ENCODE data around the gene SETD3.

Gene SETD3

DNA sequence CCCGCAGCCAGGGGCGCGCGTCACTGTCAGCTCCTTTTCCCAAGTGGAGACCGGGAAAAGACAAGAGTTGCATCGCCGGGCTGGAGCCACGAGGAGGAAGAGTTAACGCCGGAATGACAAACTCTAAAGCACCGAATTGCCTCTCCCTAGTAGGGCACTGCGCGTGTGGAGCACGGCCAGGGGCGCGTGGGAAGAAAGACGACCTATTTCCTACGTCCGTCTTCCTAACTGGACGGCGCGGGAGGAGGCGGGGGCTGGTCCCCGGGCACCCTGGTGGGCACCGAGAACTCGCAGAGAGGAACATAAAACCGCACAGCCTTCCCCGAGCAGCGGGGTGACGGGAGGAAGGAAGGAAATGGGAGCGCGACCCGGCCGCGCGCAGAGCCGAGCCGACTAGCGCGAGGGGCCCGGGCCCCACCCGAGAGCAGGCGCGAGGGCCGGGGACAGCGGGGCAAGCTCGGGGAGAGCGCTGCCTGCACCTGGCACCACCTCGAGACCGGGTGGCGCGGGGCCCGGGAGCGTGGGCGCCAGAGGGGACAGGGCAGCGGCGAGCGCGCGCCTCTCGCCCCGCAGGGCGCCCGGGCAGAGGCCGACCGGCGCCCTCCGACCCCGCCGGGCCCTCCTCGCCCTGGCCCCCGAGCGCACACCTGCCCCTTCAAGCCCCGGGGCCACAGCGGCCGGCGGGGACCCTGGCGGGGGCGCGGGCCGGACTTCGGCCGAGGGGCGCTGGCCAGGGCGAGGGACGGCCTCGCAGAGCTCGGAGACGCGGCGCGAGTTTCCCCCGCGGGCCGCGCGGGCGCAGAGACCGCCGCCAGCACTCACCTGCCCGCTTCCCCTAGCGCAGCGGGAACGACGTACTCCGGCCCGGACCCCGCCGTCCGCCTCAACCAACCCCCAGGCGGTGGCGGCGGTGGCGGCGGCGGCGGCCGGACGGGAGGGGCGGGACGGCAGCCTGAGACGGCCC, at the start of gene SETD3:
Gene SETD3, minus strand, starts transcription at position 954 of the 964 bp plus-strand sequence. CDS start 15,054 bp downstream, outside the sequence.
- no peak for DNase-seq

- no peak for DNase-seq
These were observed 49.2 kb upstream of the SETD3 start for GRCh38 chr14:99529899-99530298.

- no peak for DNase-seq
These were observed 46.9 kb upstream of the SETD3 start for GRCh38 chr14:99527427-99528076.

DNA sequence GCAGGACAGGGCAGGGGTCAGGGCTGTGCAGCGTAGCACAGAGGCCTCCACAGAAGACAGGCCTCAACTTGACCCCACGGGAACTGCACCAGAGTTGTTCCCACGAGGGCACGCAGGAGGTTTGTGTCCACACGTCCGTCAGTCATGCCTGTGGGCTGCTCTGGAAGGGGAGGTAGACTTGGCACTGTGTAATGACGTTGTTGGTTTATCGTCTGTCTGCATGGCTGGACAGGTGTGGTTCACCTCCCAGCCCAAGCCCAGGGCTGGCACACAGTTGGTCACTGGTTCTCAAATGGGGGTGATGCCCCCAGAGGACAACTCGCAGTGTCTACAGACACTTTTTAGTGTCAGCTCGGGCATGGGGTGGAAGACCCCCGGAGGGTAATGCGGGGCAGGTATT, 46.4 kb upstream of the SETD3 start:
- no peak for DNase-seq

DNA sequence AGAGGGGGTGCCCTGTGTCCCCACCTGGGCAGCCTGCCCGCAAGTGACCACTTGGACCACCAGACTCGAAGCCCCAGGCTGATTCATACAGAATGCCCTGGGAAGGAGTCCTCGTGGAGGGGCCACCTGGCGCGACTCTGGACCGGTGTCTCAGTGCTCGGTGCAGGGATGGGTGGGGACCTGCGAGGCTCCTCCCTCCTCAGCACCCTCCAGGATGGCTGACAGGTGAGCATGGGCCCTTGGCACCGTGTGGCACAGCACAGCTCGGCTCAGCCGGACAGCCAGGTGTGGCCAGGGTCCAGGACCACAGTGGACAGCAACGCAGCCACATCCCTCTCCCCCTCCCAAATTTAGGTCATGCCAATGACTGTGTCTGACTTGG, 45.0 kb upstream of the SETD3 start:
- DNase-seq = no peak

GRCh38 chr14:99524804-99525698, 44.4 kb upstream of the SETD3 start:
- DNase-seq = no peak

DNA sequence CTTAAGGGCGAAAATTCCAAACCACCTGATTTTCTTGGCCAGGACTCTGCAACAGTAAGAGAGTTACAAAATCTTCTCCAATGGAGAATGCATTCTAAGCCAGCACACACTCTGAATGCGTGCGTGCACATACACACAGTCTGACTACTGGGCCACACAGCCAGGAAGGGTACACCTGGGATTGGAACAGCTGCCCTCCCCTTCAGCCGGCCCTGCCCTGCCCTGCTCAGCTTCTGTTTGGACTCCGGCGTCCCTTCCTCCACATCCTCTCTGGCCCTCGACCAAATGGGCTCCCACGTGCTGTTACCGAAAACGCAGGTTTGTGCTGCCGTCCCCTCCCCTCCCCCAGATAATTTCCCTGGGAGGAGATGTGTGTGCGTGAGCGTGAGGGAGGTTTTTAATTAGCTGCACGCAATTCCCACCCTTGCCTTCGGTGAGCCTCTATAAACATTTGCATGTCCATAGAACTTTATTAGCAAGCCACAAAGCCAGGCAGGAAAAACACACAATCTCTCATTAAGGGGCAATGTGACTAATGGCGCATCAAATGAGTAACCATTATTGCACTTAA, 43.5 kb upstream of the SETD3 start:
- DNase-seq = no peak

DNA sequence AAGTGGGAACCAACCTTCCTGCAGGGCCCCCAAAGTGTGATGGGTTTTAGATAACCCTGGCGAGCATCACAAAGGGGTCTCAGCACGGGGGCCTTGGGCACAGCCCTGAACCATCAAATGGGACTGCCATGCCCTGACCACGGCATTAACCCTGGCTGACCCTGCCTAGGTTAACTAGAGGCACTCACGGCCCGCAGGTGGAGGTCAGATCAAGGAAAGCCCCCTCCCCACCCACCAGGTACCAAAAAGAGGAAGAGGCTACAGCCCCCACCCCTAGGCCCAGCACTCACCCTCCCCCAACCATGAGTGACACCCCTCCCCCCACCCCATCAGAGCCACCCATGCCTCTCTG, 43.0 kb upstream of the SETD3 start:
- DNase-seq = no peak

DNA sequence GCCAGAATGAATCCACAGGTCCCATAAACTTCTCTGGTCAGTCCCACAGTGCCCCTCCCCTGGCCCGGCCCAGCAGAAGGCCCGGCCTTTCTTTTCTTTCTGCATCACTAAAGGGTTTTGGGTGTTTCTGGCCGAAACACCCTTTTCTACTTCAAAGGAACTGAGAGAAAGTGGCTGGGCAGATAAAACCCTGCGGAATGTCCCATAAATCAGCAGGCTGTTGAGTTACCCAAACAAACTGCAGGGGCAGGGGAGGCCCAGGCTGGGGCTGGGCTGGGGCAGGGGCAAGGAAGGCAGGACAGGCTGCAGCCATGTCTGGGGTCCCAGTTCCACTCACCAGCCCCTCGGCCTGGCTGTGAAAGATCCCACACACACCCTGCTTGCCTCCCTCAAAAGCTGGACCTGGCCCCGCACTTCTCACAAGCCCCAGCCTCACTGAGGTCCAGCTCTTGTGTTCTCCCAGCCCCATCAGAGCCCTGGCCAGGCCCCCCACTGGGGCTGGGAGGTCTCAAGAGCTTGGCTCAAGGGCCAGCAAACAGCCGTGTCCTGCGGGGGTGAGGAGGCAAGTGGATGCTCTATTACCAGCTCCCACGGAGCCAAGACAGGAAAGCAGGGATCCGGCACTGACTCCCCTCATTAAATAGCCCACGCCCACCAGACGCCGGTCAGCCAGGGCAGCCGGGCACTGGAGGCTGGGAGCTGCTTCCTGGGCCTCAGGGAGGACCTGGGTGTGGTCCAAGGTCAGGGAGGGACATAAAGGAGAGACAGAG, 42.5 kb upstream of the SETD3 start:
- DNase-seq = no peak

GRCh38 chr14:99522457-99522891, 41.8 kb upstream of the SETD3 start:
- no peak for DNase-seq

DNA sequence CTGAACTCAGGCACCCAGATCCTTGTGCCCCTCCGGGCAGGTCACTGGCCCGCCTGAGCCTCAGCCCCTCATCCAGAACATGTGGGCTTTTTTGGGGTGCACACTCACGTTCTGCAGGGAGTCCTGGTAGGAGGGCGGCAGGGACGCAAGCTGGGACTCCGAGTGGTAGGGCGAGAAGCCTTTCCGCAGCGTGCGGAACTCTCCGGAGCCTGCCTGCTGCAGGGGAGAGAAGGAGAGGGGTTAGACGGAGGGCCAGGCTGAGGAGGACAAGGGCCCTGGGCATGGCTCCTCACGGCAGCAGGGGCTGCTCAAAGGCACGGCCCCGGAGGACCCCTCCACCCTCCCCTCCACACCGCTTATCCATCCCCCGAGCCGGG, 41.4 kb upstream of the SETD3 start:
- no peak for DNase-seq

- no peak for DNase-seq
These were observed 40.7 kb upstream of the SETD3 start for GRCh38 chr14:99521176-99522024.

DNA sequence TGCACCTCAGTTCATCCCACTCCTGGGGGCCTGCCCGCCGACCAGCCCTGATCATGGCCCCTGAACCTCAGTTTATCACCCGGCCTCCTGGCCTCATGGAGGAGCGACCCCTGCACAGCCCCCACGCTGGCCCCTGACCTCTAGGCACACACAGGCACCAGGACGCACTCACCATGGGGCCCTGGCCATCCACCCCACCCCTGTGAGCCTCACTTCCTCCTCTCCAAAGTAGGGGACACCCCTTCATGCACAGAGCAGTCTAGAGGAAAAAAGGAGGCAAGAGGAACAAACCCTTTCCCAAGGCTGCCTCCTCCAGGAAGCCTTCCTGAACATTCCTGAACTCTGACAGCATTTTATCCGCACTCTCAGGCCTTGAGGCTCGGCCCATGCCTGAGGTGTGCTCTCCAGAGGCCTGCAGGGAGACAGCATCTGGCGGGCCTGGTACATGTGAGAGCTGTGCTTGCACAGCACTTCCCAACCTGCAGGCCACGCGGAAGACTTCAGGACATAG, 40.0 kb upstream of the SETD3 start:
- no peak for DNase-seq

GRCh38 chr14:99519931-99520421, 39.3 kb upstream of the SETD3 start:
- DNase-seq = no peak

DNA sequence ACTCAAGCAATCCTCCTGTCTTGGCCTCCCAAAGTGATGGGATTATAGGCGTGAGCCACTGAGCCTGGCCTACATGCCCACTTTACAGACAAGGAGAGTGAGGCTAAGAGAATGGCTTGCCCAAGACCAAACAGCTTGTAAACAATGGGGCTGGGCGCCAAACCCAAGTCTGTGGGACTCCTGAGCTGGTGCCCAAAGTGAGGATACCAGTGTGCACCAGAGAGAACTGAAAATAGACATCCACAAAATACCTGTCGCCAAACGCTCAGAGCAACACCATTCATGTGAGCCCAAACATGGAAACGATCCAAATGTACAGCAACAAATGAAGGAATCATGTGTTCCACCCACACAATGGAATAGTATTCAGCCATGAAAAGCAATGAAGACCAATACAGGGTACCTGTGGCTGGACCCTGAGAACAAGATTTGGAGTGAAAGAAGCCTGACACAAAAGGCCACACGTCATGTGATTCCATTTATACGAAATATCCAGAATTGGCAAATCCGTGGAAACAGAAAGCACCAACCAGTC, 38.8 kb upstream of the SETD3 start:
- no peak for DNase-seq

DNA sequence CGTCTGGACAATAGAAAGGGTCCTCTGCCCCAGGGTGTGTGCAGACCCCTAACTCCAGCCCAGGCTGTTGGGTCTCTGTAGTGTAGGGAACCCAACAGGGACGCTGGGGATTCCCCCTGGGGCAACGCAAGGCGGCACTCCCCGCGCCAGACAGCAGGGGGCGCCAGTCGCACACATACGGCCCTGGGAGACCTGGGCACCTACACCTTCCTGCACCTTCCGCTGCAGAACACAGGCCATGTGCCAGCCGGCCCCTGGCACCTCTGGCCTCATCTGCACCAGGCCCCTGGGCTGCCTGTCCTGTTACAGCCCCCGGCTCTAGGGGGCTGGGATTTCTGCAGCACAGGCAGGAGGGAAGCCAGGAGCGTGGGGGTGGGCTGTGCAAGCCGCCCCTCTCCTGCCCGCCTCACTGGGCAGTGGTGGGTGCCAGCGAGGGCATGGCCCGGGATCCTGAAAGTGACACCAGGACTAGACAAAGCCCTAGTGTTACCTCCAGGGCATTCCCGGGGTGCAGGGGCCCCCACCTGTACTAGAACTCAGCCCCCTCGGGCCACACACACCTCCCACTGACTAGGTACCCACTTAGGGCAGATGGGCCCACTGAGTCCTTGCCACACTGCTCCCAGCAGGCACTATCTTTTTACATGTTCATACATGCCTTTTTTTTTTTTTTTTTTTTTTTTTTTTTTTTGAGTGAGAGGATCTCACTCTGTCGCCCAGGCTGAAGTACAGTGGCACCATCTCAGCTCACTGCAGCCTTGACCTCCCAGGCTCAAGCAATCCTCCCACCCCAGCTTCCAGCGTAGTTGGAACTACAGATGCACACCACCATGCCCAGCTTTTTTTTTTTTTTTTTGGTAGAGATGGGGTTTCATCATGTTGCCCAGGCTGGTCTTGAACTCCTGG, 38.0 kb upstream of the SETD3 start:
- no peak for DNase-seq

- no peak for DNase-seq
These were observed 37.2 kb upstream of the SETD3 start for GRCh38 chr14:99517643-99518381.

DNA sequence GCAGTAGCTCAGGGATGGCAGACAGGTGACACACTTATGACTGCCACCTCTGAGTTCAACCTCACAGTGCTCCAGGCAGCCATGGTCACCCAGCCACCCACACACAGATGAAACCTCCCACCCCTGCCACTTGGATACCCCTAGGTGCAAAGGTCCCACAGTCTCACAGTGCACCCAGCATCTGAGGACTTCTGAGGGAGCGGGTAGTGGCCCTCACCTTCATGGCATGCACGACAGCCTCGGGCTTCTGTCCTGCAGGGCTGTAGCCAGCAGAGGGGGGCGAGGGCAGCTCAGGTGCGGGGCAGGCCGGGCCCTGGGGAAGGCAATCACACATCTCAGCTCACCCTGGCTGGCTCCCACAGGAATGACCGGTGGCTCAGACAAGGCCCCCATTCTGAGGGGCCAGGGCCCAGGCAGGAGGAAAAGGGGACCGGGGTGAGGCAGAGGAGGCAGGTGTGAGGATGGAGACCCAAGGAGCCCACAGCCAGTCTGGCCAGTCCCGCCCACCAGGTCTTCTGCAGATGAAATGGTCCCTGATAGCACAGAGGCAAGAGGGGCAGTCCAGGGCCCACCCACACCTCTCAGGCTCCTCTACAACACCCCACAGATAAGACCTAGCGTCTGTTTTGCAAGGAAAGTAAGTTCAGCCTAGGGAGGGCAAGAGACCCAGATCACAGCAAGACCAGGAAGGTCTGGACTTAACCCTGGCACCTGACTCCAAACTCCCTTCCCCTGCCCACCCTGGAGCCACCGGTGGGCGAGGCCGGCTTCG, 36.4 kb upstream of the SETD3 start:
- no peak for DNase-seq

Measured in SIG-M5 (cell line).